Hepatocyte (in vitro differentiated cells): Measurements from ENCODE around the gene SLC29A2. TPM values are rescaled to one million over a fixed set of nuclear protein-coding genes. Genes with fewer than 3 reads are reported as not detected.
A peak's percentile ranks its signal among the peaks of the same experiment; 100 is the strongest.

Experiments
- DNase-seq: peaks from one replicate; pipeline ENCODE4 v3.0.0-alpha.2; 2016; ENCODE audit warnings: low spot score
- H2AFZ ChIP-seq: fragments of 200-600 bp; sonication (generic); 2 replicates; pipeline ENCODE4 v1.6.0; 2016; ENCODE audit warnings: antibody characterized with exemption, mild to moderate bottlenecking
- H3K27ac ChIP-seq: fragments of 200-600 bp; sonication (generic); 2 replicates; pipeline ENCODE4 v1.5.1; 2016; ENCODE audit warnings: mild to moderate bottlenecking
- H3K27me3 ChIP-seq: fragments of 200-600 bp; sonication (generic); 2 replicates; pipeline ENCODE4 v1.6.1; 2016
- H3K36me3 ChIP-seq: fragments of 200-600 bp; sonication (generic); replicated peaks from 2 replicates; pipeline ENCODE4 v1.5.1; 2016; ENCODE audit warnings: low read depth; ENCODE audit not compliant: insufficient read depth
- H3K4me1 ChIP-seq: fragments of 200-600 bp; sonication (generic); 2 replicates; pipeline ENCODE4 v1.5.1; 2016; ENCODE audit warnings: mild to moderate bottlenecking, moderate library complexity; ENCODE audit not compliant: insufficient read depth
- H3K4me2 ChIP-seq: fragments of 200-600 bp; sonication (generic); 2 replicates; pipeline ENCODE4 v1.6.0; 2016
- H3K4me3 ChIP-seq: fragments of 200-600 bp; sonication (generic); 2 replicates; pipeline ENCODE4 v1.5.1; 2016; ENCODE audit warnings: mild to moderate bottlenecking
- H3K79me2 ChIP-seq: fragments of 200-600 bp; sonication (generic); 2 replicates; pipeline ENCODE4 v1.6.0; 2017; ENCODE audit warnings: mild to moderate bottlenecking
- H3K9me2 ChIP-seq: fragments of 200-600 bp; sonication (generic); replicated peaks from 2 replicates; pipeline ENCODE4 v1.6.0; 2017; ENCODE audit warnings: mild to moderate bottlenecking; ENCODE audit not compliant: insufficient read depth
- H3K9me3 ChIP-seq: fragments of 200-600 bp; sonication (generic); 2 replicates; pipeline ENCODE4 v1.5.1; 2016; ENCODE audit warnings: low read depth, mild to moderate bottlenecking
- H4K20me1 ChIP-seq: fragments of 200-600 bp; sonication (generic); 2 replicates; pipeline ENCODE4 v1.6.0; 2016; ENCODE audit warnings: mild to moderate bottlenecking; ENCODE audit not compliant: insufficient read depth, poor library complexity, severe bottlenecking
- CTCF ChIP-seq: fragments of 200-600 bp; sonication (generic); IDR thresholded peaks from 2 replicates; pipeline ENCODE4 v1.5.1; 2016; ENCODE audit warnings: antibody characterized with exemption, mild to moderate bottlenecking; ENCODE audit not compliant: poor library complexity
- EZH2 ChIP-seq: fragments of 200-600 bp; sonication (generic); IDR thresholded peaks from 2 replicates; pipeline ENCODE4 v1.6.1; 2016; ENCODE audit warnings: antibody characterized with exemption, mild to moderate bottlenecking, borderline replicate concordance
- EZH2phosphoT487 ChIP-seq: fragments of 200-600 bp; sonication (generic); IDR thresholded peaks from one replicate; pipeline ENCODE4 v1.6.1; 2018; ENCODE audit warnings: antibody characterized with exemption, mild to moderate bottlenecking, low read depth, moderate library complexity; ENCODE audit not compliant: unreplicated experiment, severe bottlenecking
- WGBS: methylation state at CpG from one replicate; pipeline ENCODE4 v1.1.6; 2016; ENCODE audit warnings: low lambda C conversion rate; ENCODE audit errors: missing lambda C conversion rate; 5-methylcytosine and 5-hydroxymethylcytosine counted together
- polyA plus RNA-seq: library from polyadenylated mRNA; unstranded; fragments of >200 nt; fragmentation: Nextera tagmentation; extraction: Ambion mirVana; gene quantifications from 2 replicates; pipeline ENCODE4 v1.2.1, GENCODE V29; 2016
- total RNA-seq: library from RNA; depleted of rRNA; stranded (reverse); fragments of >200 nt; gene quantifications from 2 replicates; pipeline ENCODE4 v1.2.3, GENCODE V29; 2014

Gene SLC29A2
- total and polyA plus RNA-seq, 2 experiments from 2014 or later = 11.3 to 20.2 TPM

GRCh38 chr11:66327171-66328030, 44.2 kb downstream of the SLC29A2 start:
- no peaks in the 10 kb centered on the region for H3K9me3 ChIP-seq
- no peaks in the 10 kb centered on the region for H3K36me3 ChIP-seq
- H3K79me2 ChIP-seq = no peaks in the 10 kb centered on the region
- no peaks in the 10 kb centered on the region for H3K9me2 ChIP-seq
- no peak overlapping the region for H3K4me3 ChIP-seq
- WGBS = 81% methylated on average over 10 of the region's 10 CpGs
- peaks cover 46% of the 10 kb centered on the region for H3K4me1 ChIP-seq
- peak overlapping the region; percentile 94 for H3K27ac ChIP-seq
- peak; percentile 56 for DNase-seq
- peak overlapping the region; percentile 53 for H3K4me2 ChIP-seq
- H2AFZ ChIP-seq = no peak overlapping the region
- H4K20me1 ChIP-seq = no peaks in the 10 kb centered on the region
- H3K27me3 ChIP-seq = no peaks in the 10 kb centered on the region
- TF ChIP-seq CTCF = no peak
- TF ChIP-seq EZH2phosphoT487 = no peak
- TF ChIP-seq EZH2 = no peak

GRCh38 chr11:66326261-66327111, 45.1 kb downstream of the SLC29A2 start:
- no peak for TF ChIP-seq CTCF
- no peak for TF ChIP-seq EZH2phosphoT487
- TF ChIP-seq EZH2 = no peak
- no peaks in the 10 kb centered on the region for H3K9me2 ChIP-seq
- DNase-seq = peak; percentile 56
- H2AFZ ChIP-seq = no peak overlapping the region
- H3K4me1 ChIP-seq = peaks cover 46% of the 10 kb centered on the region
- H3K36me3 ChIP-seq = no peaks in the 10 kb centered on the region
- 38% methylated on average over 14 of the region's 21 CpGs for WGBS
- H3K79me2 ChIP-seq = no peaks in the 10 kb centered on the region
- H3K4me2 ChIP-seq = peak overlapping the region; percentile 53
- no peaks in the 10 kb centered on the region for H3K27me3 ChIP-seq
- no peaks in the 10 kb centered on the region for H3K9me3 ChIP-seq
- H3K27ac ChIP-seq = peak overlapping the region; percentile 94
- no peak overlapping the region for H3K4me3 ChIP-seq
- H4K20me1 ChIP-seq = no peaks in the 10 kb centered on the region

GRCh38 chr11:66325263-66325671, 46.3 kb downstream of the SLC29A2 start:
- peaks cover 46% of the 10 kb centered on the region for H3K4me1 ChIP-seq
- no peak for DNase-seq
- TF ChIP-seq EZH2phosphoT487 (no peak), CTCF (no peak), EZH2 (no peak)
- no peak overlapping the region for H3K4me2 ChIP-seq
- 85% methylated on average over 8 of the region's 8 CpGs for WGBS
- no peaks in the 10 kb centered on the region for H4K20me1 ChIP-seq
- peak overlapping the region; percentile 94 for H3K27ac ChIP-seq
- H3K27me3 ChIP-seq = no peaks in the 10 kb centered on the region
- H2AFZ ChIP-seq = no peak overlapping the region
- H3K9me3 ChIP-seq = no peaks in the 10 kb centered on the region
- no peaks in the 10 kb centered on the region for H3K36me3 ChIP-seq
- no peak overlapping the region for H3K4me3 ChIP-seq
- H3K79me2 ChIP-seq = no peaks in the 10 kb centered on the region
- H3K9me2 ChIP-seq = no peaks in the 10 kb centered on the region
